Measurements from ENCODE around the gene XPNPEP1. TPM values are rescaled to one million over a fixed set of nuclear protein-coding genes. Genes with fewer than 3 reads are reported as not detected.

Gene XPNPEP1
- total RNA-seq, 1 donor from 2014 or later: 80.6 TPM

- H3K4me3 Mint-ChIP-seq (ENCODE audit: unreplicated experiment): no peak overlapping the region
- DNase-seq (ENCODE audit: low spot score): no peak
- H3K36me3 Mint-ChIP-seq (ENCODE audit: low read depth): no peaks in the 10 kb centered on the region
- no peaks in the 10 kb centered on the region for H3K9me3 Mint-ChIP-seq (ENCODE audit: low read depth)
- H3K27ac Mint-ChIP-seq (ENCODE audit: unreplicated experiment): no peak overlapping the region
- H3K4me1 Mint-ChIP-seq (ENCODE audit: low read depth): no peaks in the 10 kb centered on the region
- TF ChIP-seq CTCF (IDR thresholded peaks at IDR 0.05): no peak
- H3K27me3 Mint-ChIP-seq (ENCODE audit: low read depth): peaks cover 4% of the 10 kb centered on the region
Observed at GRCh38 chr10:109819807-109820206, 103.5 kb downstream of the XPNPEP1 start.

Other genes with a start within 250 kb of the XPNPEP1 start
- gene ADD3, start 84.5 kb upstream of the XPNPEP1 start, total RNA-seq: 75.1 to 135 TPM (median 80.8 TPM) in 3 replicates